Epithelial cell of esophagus (primary cell): ENCODE data around the gene LMTK2.

Source experiments
- DNase-seq: peaks from one replicate; pipeline ENCODE4 v3.0.0; 2010; ENCODE audit warnings: low read depth
- H3K4me3 ChIP-seq: 2 replicates; pipeline ENCODE4 v1.5.1; 2011; ENCODE audit warnings: mild to moderate bottlenecking, low read length, control low read depth
- CTCF ChIP-seq: IDR thresholded peaks from 2 replicates; pipeline ENCODE4 v1.5.1; 2011; ENCODE audit warnings: low read depth, mild to moderate bottlenecking, low read length, control low read depth, inconsistent platforms; ENCODE audit not compliant: insufficient read depth; ENCODE audit errors: missing control alignments

The LMTK2 gene

GRCh38 chr7:98085674-98086073 lies 21.0 kb upstream of the LMTK2 start:
- H3K4me3 ChIP-seq = no peak overlapping the region
- peak; percentile 43 for TF ChIP-seq CTCF
- DNase-seq = peak; percentile 68

- TF ChIP-seq CTCF = no peak
- peak; percentile 98 for DNase-seq
- H3K4me3 ChIP-seq = no peak overlapping the region
Observed at GRCh38 chr7:98086281-98086718, 20.4 kb upstream of the LMTK2 start.

- H3K4me3 ChIP-seq = no peak overlapping the region
- no peak for TF ChIP-seq CTCF
- no peak for DNase-seq
Observed at GRCh38 chr7:98088109-98088508, 18.6 kb upstream of the LMTK2 start.

- no peak overlapping the region for H3K4me3 ChIP-seq
- DNase-seq = peak; percentile 47
- no peak for TF ChIP-seq CTCF
Observed at GRCh38 chr7:98090116-98090515, 16.5 kb upstream of the LMTK2 start.

GRCh38 chr7:98091061-98091460 lies 15.6 kb upstream of the LMTK2 start:
- H3K4me3 ChIP-seq = no peak overlapping the region
- peak; percentile 90 for DNase-seq
- TF ChIP-seq CTCF = no peak

- DNase-seq = no peak
- H3K4me3 ChIP-seq = no peak overlapping the region
- no peak for TF ChIP-seq CTCF
Observed at GRCh38 chr7:98091523-98091922, 15.1 kb upstream of the LMTK2 start.

- TF ChIP-seq CTCF = no peak
- peak; percentile 20 for DNase-seq
Observed at GRCh38 chr7:98097042-98097645, 9.5 kb upstream of the LMTK2 start.

More at GRCh38 chr7:98097042-98097645, 9.5 kb upstream of the LMTK2 start:
- no peak overlapping the region for H3K4me3 ChIP-seq
